ENCODE data around the gene RPL15. TPM values are rescaled to one million over a fixed set of nuclear protein-coding genes. Genes with fewer than 3 reads are reported as not detected.

RPL15 gene
- total and polyA plus RNA-seq, 8 donors, result 676 to 1,897 (median 1,385) TPM

DNA sequence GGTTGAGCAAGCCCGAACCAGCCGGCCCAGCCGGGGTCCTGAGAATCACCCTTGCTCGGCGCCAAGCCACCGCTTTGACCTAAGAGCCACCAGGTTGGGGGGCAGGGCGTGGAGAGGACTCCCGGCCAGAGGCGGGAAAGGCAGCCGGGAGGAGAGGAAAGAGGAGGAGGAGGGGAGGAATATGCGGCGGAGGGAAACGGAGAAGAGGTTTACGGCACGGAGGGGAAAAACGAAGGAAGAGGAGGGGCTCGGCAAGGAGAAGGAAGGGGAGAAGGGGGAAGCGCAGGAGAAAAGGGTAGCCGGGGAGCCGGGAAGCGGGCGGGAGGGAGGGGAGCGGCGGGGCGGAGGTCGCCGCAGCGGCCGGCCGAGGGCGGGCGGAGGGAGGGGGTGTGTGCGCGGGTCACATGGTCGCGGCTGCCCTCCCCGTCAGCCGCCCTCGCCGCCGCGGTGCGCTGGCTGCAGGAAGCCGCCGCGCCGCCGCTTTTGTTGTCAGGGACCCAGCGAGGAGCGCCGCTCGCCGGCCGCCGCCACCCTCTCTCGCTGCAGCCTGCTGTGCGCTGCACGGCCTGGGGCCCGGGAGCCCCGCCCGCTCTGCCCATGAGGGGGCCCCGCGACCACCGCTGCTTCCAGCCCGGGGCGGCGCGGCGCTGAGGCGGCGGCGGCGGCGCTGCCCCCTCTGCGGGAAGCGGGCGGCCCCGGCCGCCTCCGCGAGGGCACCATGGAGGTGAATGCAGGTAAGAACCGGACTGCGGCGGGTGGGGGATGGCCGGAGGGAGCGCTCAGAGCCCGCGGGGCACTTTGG is 28.1 kb downstream of the RPL15 start, which contains the start of gene NR1D2:
Gene NR1D2, plus strand, starts transcription at position 426 of the 802 bp plus-strand sequence. Its CDS starts 293 bp downstream, at position 719.
- Histone ChIP-seq H3K4me1 (peaks cover 22 to 31% (median 24%) of the 10 kb centered on the region in 3 donors), H3K4me3 (peak within 1 kb of the TSS; percentile 47 to 78 (median 68)), H3K36me3 (no peaks in the 10 kb centered on the region), H3K27ac (peak within 1 kb of the TSS; percentile 87 to 99 (median 97)), H3K9me3 (no peaks in the 10 kb centered on the region), H3K27me3 (no peaks in the 10 kb centered on the region)
- TF ChIP-seq CTCF (IDR thresholded peaks at IDR 0.05), result no peak
- FAIRE-seq (no peak), DNase-seq (peak; percentile 82 to 94 (median 88)), ATAC-seq (peak; percentile 53 to 76 (median 73))
- WGBS, 2 donors, result 0% methylated on average over 51 to 83 of the region's 88 CpGs
- intact Hi-C loops (cut with DNase I), result no loop called here

GRCh38 chr3:23945663-23945912 is 28.7 kb downstream of the RPL15 start:
- ATAC-seq (no peak), DNase-seq (no peak), FAIRE-seq (no peak)
- TF ChIP-seq CTCF (IDR thresholded peaks at IDR 0.05), result no peak
- H3K4me3 ChIP-seq, result peak overlapping the region; percentile 40 to 78 (median 68)
- H3K9me3 ChIP-seq, result no peaks in the 10 kb centered on the region
- peak overlapping the region; percentile 87 to 99 (median 97) for H3K27ac ChIP-seq
- no peaks in the 10 kb centered on the region for H3K27me3 ChIP-seq
- peaks cover 27 to 36% (median 29%) of the 10 kb centered on the region in 3 donors for H3K4me1 ChIP-seq
- WGBS, 2 donors, result 0 to 1% methylated on average over 5 to 39 of the region's 39 CpGs
- intact Hi-C loops (cut with DNase I), result no loop called here
- H3K36me3 ChIP-seq, result no peaks in the 10 kb centered on the region

DNA sequence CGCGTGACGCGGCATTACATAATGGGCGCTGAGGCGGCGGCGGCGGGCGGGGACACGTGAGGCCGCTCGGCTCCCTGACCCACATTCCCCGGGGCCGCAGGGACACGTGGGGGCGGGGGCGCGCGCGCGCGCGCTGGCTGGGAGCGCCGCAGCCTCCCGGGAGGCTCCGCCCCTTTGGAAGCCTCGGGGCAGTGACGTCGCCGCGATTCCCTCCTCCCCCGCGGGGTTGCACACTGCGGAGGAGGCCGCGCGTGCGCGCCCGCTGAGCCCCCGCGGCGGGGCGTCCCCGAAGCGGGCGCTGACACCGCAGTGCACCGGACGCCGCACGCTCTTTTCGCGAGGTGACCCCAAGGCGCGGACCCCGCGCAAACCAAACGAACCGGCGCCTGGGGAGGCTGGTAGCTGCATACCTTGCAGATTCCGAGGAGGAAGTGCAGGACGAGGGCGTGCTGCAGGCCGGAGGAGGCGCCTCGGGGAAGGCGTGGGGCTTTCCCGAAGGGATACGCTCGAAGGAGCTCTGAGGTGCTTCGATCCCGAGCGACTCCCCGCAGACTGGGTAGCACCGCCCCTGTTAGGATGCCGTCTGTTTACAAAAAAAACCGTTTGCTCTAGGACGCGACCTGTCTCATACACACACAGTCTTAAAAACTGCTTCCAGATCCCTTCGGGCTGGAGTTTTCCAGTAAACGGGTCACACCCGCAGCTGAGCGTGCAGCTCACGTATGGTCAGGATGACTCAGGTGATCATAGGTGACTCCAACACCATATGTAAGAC is 29.2 kb downstream of the RPL15 start:
- TF ChIP-seq CTCF (IDR thresholded peaks at IDR 0.05), result no peak
- Histone ChIP-seq H3K36me3 (no peaks in the 10 kb centered on the region), H3K27ac (peak overlapping the region; percentile 87 to 99 (median 97)), H3K4me1 (peaks cover 32 to 40% (median 33%) of the 10 kb centered on the region in 3 donors), H3K4me3 (peak overlapping the region; percentile 47 to 78 (median 68)), H3K9me3 (no peaks in the 10 kb centered on the region), H3K27me3 (no peaks in the 10 kb centered on the region)
- ATAC-seq, result peak; percentile 88 to 93 (median 90)
- WGBS, 2 donors, result 0 to 1% methylated on average over 35 to 87 of the region's 87 CpGs
- no peak for FAIRE-seq
- intact Hi-C loops (cut with DNase I), result no loop called here
- peak; percentile 96 to 100 (median 99) for DNase-seq

GRCh38 chr3:23948761-23949160 is 31.8 kb downstream of the RPL15 start:
- Histone ChIP-seq H3K27ac (no peak overlapping the region), H3K4me1 (peaks cover 32 to 50% (median 45%) of the 10 kb centered on the region in 3 donors)

More at GRCh38 chr3:23948761-23949160, 31.8 kb downstream of the RPL15 start:
- 66 to 73% methylated on average over 2 of the region's 2 CpGs for WGBS, 2 donors
- TF ChIP-seq CTCF (IDR thresholded peaks at IDR 0.05), result no peak
- H3K9me3 ChIP-seq, result no peaks in the 10 kb centered on the region
- DNase-seq (no peak), FAIRE-seq (no peak), ATAC-seq (no peak)
- H3K27me3 ChIP-seq, result no peaks in the 10 kb centered on the region
- no peak overlapping the region for H3K4me3 ChIP-seq
- H3K36me3 ChIP-seq, result no peaks in the 10 kb centered on the region
- intact Hi-C loops (cut with DNase I), result no loop called here
